Measurements from ENCODE around the gene LFNG. TPM values are rescaled to one million over a fixed set of nuclear protein-coding genes. Genes with fewer than 3 reads are reported as not detected.

Gene LFNG
- total and polyA plus RNA-seq, 8 donors: 5.2 to 59.2 (median 11.0) TPM

- Histone ChIP-seq H3K27me3 (peaks cover 0 to 8% of the 10 kb centered on the region in 2 donors), H3K4me3 (no peak overlapping the region), H3K9me3 (no peaks in the 10 kb centered on the region), H3K27ac (peak overlapping the region in 1 of 2 donors; percentile 74), H3K36me3 (no peaks in the 10 kb centered on the region), H3K4me1 (peaks cover 21 to 55% of the 10 kb centered on the region in 2 donors)
- ATAC-seq: no peak
- TF ChIP-seq CTCF (IDR thresholded peaks at IDR 0.05): no peak
- intact Hi-C loops (cut with DNase I): no loop called here
- peak in 1 of 4 donors; percentile 53 for DNase-seq
Observed at GRCh38 chr7:2510130-2510776, 9.3 kb upstream of the LFNG start.

- ATAC-seq (peak; percentile 39), DNase-seq (peak in 3 of 4 donors; percentile 60 to 86 (median 74))
- H3K4me1 ChIP-seq: peaks cover 21 to 55% of the 10 kb centered on the region in 2 donors
- H3K36me3 ChIP-seq: no peaks in the 10 kb centered on the region
- H3K4me3 ChIP-seq: peak overlapping the region in 1 of 2 donors; percentile 17
- H3K9me3 ChIP-seq: no peaks in the 10 kb centered on the region
- peaks cover 0 to 8% of the 10 kb centered on the region in 2 donors for H3K27me3 ChIP-seq
- TF ChIP-seq CTCF (IDR thresholded peaks at IDR 0.05): no peak
- H3K27ac ChIP-seq: peak overlapping the region; percentile 10 to 74
- intact Hi-C loops (cut with DNase I): no loop called here
Observed at GRCh38 chr7:2510909-2511768, 8.4 kb upstream of the LFNG start.

GRCh38 chr7:2511769-2512168, 7.8 kb upstream of the LFNG start:
- Histone ChIP-seq H3K4me3 (peak overlapping the region in 1 of 2 donors; percentile 17), H3K36me3 (no peaks in the 10 kb centered on the region), H3K4me1 (peaks cover 21 to 55% of the 10 kb centered on the region in 2 donors), H3K27ac (peak overlapping the region; percentile 10 to 74), H3K9me3 (no peaks in the 10 kb centered on the region), H3K27me3 (peaks cover 0 to 8% of the 10 kb centered on the region in 2 donors)
- intact Hi-C loops (cut with DNase I): no loop called here
- DNase-seq: no peak
- no peak for ATAC-seq
- TF ChIP-seq CTCF (IDR thresholded peaks at IDR 0.05): no peak

- H3K4me3 ChIP-seq: no peak overlapping the region
- TF ChIP-seq CTCF (IDR thresholded peaks at IDR 0.05): no peak
Observed at GRCh38 chr7:2512179-2512661, 7.4 kb upstream of the LFNG start.

GRCh38 chr7:2512713-2513112, 6.9 kb upstream of the LFNG start:
- TF ChIP-seq CTCF (IDR thresholded peaks at IDR 0.05): no peak
- Histone ChIP-seq H3K4me3 (no peak overlapping the region), H3K36me3 (no peaks in the 10 kb centered on the region), H3K4me1 (peaks cover 21 to 51% of the 10 kb centered on the region in 2 donors), H3K27ac (peak overlapping the region in 1 of 2 donors; percentile 74), H3K9me3 (no peaks in the 10 kb centered on the region), H3K27me3 (peaks cover 0 to 8% of the 10 kb centered on the region in 2 donors)
- intact Hi-C loops (cut with DNase I): no loop called here
- ATAC-seq: no peak
- DNase-seq: peak in 1 of 4 donors; percentile 34

More at GRCh38 chr7:2512179-2512661, 7.4 kb upstream of the LFNG start:
- intact Hi-C loops (cut with DNase I): no loop called here
- H3K4me1 ChIP-seq: peaks cover 21 to 55% of the 10 kb centered on the region in 2 donors
- no peaks in the 10 kb centered on the region for H3K36me3 ChIP-seq
- ATAC-seq (peak; percentile 1), DNase-seq (peak in 1 of 4 donors; percentile 39)
- H3K27ac ChIP-seq: peak overlapping the region in 1 of 2 donors; percentile 74
- H3K9me3 ChIP-seq: no peaks in the 10 kb centered on the region
- peaks cover 0 to 8% of the 10 kb centered on the region in 2 donors for H3K27me3 ChIP-seq

All from left lung (tissue), 10 donors.